Measurements from ENCODE around the gene KIAA0586.
"Not testable (repeated sequence)": the region's sequence is repeated elsewhere in the genome, so short reads cannot be mapped to it uniquely, and the experiment has no call there.

DNA sequence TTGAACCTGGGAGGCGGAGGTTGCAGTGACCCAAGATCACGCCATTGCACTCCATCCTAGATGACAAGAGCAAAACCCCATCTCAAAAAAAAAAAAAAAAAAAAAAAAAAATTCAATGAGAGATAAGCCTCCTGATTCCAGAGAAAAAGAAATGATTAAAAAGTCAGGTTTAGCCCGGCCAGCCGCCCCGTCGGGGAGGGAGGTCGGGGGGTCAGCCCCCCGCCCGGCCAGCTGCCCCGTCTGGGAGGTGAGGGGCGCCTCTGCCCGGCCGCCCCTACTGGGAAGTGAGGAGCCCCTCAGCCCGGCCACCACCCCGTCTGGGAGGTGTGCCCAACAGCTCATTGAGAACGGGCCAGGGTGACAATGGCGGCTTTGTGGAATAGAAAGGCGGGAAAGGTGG lies 160.8 kb downstream of the KIAA0586 start:
- TF ChIP-seq, protein P1, sequence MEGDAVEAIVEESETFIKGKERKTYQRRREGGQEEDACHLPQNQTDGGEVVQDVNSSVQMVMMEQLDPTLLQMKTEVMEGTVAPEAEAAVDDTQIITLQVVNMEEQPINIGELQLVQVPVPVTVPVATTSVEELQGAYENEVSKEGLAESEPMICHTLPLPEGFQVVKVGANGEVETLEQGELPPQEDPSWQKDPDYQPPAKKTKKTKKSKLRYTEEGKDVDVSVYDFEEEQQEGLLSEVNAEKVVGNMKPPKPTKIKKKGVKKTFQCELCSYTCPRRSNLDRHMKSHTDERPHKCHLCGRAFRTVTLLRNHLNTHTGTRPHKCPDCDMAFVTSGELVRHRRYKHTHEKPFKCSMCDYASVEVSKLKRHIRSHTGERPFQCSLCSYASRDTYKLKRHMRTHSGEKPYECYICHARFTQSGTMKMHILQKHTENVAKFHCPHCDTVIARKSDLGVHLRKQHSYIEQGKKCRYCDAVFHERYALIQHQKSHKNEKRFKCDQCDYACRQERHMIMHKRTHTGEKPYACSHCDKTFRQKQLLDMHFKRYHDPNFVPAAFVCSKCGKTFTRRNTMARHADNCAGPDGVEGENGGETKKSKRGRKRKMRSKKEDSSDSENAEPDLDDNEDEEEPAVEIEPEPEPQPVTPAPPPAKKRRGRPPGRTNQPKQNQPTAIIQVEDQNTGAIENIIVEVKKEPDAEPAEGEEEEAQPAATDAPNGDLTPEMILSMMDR (IDR thresholded peaks at IDR 0.05) = not testable (repeated sequence)
- not testable (repeated sequence) for TF ChIP-seq POLR2AphosphoS5, POLR2A (IDR thresholded peaks at IDR 0.05)

Data from breast epithelium (tissue), 3 donors.